ENCODE results near the gene RBM26. TPM values are rescaled to one million over a fixed set of nuclear protein-coding genes. Genes with fewer than 3 reads are reported as not detected.

Gene RBM26
- total and polyA plus RNA-seq, 5 donors from 2014 or later, result 10.6 to 86.4 (median 14.5) TPM

DNA sequence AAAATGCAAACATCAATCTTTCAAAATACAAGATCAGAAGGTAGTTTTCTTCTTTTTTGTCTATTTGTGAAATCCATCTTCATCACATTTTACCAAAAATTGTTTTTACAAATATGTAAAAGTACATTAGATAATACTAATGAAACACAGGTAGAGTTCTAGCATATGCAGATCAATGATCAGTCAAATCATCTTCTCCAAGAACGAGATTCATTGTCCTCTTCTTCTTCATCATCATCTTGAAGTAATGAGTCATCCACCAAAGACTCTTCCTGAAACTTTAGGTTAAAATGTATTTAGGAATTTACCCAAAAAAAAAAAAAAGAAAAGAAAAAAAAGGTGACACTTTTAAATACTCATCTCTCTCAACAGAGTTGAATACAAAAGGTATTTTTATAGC lies 85.6 kb downstream of the RBM26 start:
- H3K4me1 Mint-ChIP-seq, result peaks cover 0 to 14% (median 7%) of the 10 kb centered on the region in 4 donors
- Histone ChIP-seq H3K4me1 (ENCODE audit: control insufficient read depth, insufficient read depth, low read length, poor library complexity, severe bottlenecking) (no peaks in the 10 kb centered on the region), H3K9me3 (ENCODE audit: control insufficient read depth in 2 of 2, low read length in 2 of 2) (no peaks in the 10 kb centered on the region), H3K36me3 (ENCODE audit: control insufficient read depth, insufficient read depth, low read length) (peaks cover 41% of the 10 kb centered on the region), H3K27ac (ENCODE audit: insufficient read depth, low read length, poor library complexity, severe bottlenecking) (peak overlapping the region; percentile 5), H3K4me3 (ENCODE audit: low read depth, low read length) (no peak overlapping the region), H3K27me3 (ENCODE audit: control insufficient read depth, insufficient read depth, low read length) (no peaks in the 10 kb centered on the region)
- H3K27ac Mint-ChIP-seq, result no peak overlapping the region
- DNase-seq (no peak), ATAC-seq (ENCODE audit: low read depth in 2 of 2) (no peak)
- H3K4me3 Mint-ChIP-seq, result no peak overlapping the region
- H3K36me3 Mint-ChIP-seq, result peaks cover 27% of the 10 kb centered on the region
- no peaks in the 10 kb centered on the region for H3K27me3 Mint-ChIP-seq
- no peaks in the 10 kb centered on the region for H3K9me3 Mint-ChIP-seq

DNA sequence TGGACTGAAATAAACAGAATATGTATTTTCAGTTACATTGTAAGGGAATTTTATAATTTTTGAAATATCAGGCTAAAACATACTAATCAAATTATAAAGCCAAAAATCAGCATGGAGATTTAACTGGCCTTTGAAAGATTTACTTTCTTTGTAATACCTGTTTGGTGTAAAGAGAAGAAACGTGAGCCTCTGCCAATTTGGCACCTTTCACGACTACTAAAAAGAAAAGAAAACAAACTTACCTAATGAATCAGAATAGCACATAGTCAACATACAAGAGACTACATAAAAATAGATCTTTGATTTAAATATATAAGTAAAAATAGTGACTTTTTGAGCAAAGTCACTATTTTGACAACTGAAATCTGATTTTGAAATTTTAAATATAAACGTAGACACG lies 87.4 kb downstream of the RBM26 start:
- Mint-ChIP-seq H3K27me3 (no peaks in the 10 kb centered on the region), H3K36me3 (peaks cover 30% of the 10 kb centered on the region), H3K9me3 (no peaks in the 10 kb centered on the region), H3K27ac (no peak overlapping the region), H3K4me1 (peaks cover 0 to 18% (median 5%) of the 10 kb centered on the region in 4 donors), H3K4me3 (no peak overlapping the region)
- ATAC-seq (ENCODE audit: low read depth in 2 of 2) (no peak), DNase-seq (no peak)
- Histone ChIP-seq H3K4me1 (ENCODE audit: control insufficient read depth, insufficient read depth, low read length, poor library complexity, severe bottlenecking) (no peaks in the 10 kb centered on the region), H3K36me3 (ENCODE audit: control insufficient read depth, insufficient read depth, low read length) (peaks cover 43% of the 10 kb centered on the region), H3K4me3 (ENCODE audit: low read depth, low read length) (no peak overlapping the region), H3K9me3 (ENCODE audit: control insufficient read depth in 2 of 2, low read length in 2 of 2) (no peaks in the 10 kb centered on the region), H3K27me3 (ENCODE audit: control insufficient read depth, insufficient read depth, low read length) (no peaks in the 10 kb centered on the region), H3K27ac (ENCODE audit: insufficient read depth, low read length, poor library complexity, severe bottlenecking) (no peak overlapping the region)

DNA sequence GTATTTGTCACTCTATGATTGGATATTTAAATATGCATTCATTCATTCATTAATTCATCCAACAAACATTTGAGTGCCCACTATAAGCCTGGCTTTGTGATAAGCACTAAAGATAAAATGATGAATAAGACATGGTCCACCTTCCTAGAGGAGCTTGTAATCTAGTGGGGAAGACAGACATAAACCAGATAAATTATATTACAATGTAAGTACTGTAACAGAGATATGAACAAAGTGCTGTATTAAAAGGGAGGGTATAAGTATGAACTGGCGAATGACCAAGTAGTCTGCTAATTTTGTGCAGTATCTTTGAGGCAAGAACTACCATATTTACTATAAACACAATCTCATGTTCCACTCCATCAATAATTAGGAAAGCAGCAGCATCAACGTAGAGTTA lies 88.2 kb downstream of the RBM26 start:
- Mint-ChIP-seq H3K4me1 (peaks cover 0 to 18% (median 5%) of the 10 kb centered on the region in 4 donors), H3K27ac (no peak overlapping the region), H3K9me3 (no peaks in the 10 kb centered on the region), H3K36me3 (peaks cover 30% of the 10 kb centered on the region), H3K27me3 (no peaks in the 10 kb centered on the region), H3K4me3 (no peak overlapping the region)
- ATAC-seq (ENCODE audit: low read depth in 2 of 2), result no peak
- no peak for DNase-seq
- Histone ChIP-seq H3K9me3 (ENCODE audit: control insufficient read depth in 2 of 2, low read length in 2 of 2) (no peaks in the 10 kb centered on the region), H3K36me3 (ENCODE audit: control insufficient read depth, insufficient read depth, low read length) (peaks cover 43% of the 10 kb centered on the region), H3K4me1 (ENCODE audit: control insufficient read depth, insufficient read depth, low read length, poor library complexity, severe bottlenecking) (no peaks in the 10 kb centered on the region), H3K27ac (ENCODE audit: insufficient read depth, low read length, poor library complexity, severe bottlenecking) (no peak overlapping the region), H3K27me3 (ENCODE audit: control insufficient read depth, insufficient read depth, low read length) (no peaks in the 10 kb centered on the region), H3K4me3 (ENCODE audit: low read depth, low read length) (no peak overlapping the region)

DNA sequence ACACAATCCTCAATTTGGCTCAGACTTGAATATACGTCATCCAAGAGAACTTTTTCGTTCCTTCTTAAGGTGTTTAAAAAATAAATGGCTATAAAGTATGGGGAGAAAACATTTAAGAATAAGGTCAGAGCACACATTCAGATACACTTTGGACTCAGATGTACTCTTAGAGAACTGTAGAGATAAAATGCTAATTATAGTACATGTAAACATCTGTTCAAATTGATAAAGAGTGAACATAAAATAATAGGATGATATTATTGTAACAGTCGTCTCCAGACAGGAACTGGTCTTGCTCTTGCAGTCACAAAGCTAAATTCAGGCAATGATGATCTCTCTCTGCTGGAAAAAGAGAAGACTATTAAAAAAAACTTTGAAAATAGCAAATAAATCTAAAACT lies 91.4 kb downstream of the RBM26 start:
- peak overlapping the region in 1 of 3 donors; percentile 29 for H3K27ac Mint-ChIP-seq
- no peak overlapping the region for H3K4me3 Mint-ChIP-seq
- H3K27me3 Mint-ChIP-seq, result no peaks in the 10 kb centered on the region
- DNase-seq, result no peak
- H3K27me3 ChIP-seq (ENCODE audit: control insufficient read depth, insufficient read depth, low read length), result no peaks in the 10 kb centered on the region
- no peaks in the 10 kb centered on the region for H3K9me3 ChIP-seq (ENCODE audit: control insufficient read depth in 2 of 2, low read length in 2 of 2)
- no peak for ATAC-seq (ENCODE audit: low read depth in 2 of 2)
- peaks cover 0 to 8% (median 2%) of the 10 kb centered on the region in 4 donors for H3K4me1 Mint-ChIP-seq
- H3K4me3 ChIP-seq (ENCODE audit: low read depth, low read length), result no peak overlapping the region
- peaks cover 24% of the 10 kb centered on the region for H3K36me3 ChIP-seq (ENCODE audit: control insufficient read depth, insufficient read depth, low read length)
- no peaks in the 10 kb centered on the region for H3K4me1 ChIP-seq (ENCODE audit: control insufficient read depth, insufficient read depth, low read length, poor library complexity, severe bottlenecking)
- peaks cover 10% of the 10 kb centered on the region for H3K36me3 Mint-ChIP-seq
- no peak overlapping the region for H3K27ac ChIP-seq (ENCODE audit: insufficient read depth, low read length, poor library complexity, severe bottlenecking)
- no peaks in the 10 kb centered on the region for H3K9me3 Mint-ChIP-seq

DNA sequence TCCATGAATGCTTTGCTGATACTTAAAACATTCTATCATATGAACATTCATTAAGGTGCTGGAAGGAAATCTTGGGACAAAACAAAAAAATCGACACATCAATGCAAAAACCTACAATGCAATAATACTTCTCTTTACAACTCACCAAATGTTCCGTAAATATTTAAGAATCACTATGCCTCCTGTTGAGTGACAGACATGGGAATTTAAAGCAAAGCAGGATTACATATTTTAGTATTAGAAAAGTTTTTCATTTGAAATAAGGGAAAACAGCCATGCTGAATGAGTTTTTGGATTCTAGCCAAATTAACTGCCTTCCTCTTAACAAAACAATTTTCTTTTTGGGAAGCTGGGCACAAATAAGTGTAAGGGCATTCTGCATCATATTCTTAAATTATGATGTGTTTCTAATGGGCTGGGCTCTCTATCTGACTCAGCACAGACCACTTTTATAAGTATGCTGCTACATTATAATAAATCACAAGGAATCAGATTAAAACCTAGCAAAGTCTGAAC lies 93.7 kb downstream of the RBM26 start:
- ATAC-seq (ENCODE audit: low read depth in 2 of 2), result no peak

DNA sequence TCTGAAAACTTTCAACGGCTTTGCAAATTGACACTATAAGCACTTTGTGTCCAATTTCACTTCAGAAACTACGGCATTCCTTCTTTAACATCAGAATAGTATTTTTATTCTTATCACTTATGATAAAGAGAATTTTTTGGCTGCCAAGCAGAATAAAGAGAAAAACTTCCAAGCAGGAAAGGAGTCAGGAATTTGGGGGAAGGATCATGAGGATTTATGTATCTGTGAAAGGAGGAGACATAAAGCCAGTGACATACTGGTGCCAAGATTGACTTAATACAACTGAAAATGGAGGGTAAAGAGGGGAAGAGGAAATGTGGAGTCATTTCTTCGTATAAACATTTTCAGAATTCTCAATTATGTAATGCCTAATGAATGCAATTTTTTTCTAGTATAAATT lies 94.7 kb downstream of the RBM26 start:
- peaks cover 0 to 5% (median 0%) of the 10 kb centered on the region in 4 donors for H3K4me1 Mint-ChIP-seq
- no peaks in the 10 kb centered on the region for H3K9me3 Mint-ChIP-seq
- H3K4me3 Mint-ChIP-seq, result no peak overlapping the region
- peaks cover 13% of the 10 kb centered on the region for H3K36me3 ChIP-seq (ENCODE audit: control insufficient read depth, insufficient read depth, low read length)
- H3K27ac Mint-ChIP-seq, result peak overlapping the region in 1 of 3 donors; percentile 59
- no peak overlapping the region for H3K4me3 ChIP-seq (ENCODE audit: low read depth, low read length)
- no peak overlapping the region for H3K27ac ChIP-seq (ENCODE audit: insufficient read depth, low read length, poor library complexity, severe bottlenecking)
- ATAC-seq (ENCODE audit: low read depth in 2 of 2) (no peak), DNase-seq (no peak)
- H3K36me3 Mint-ChIP-seq, result peaks cover 3% of the 10 kb centered on the region
- H3K4me1 ChIP-seq (ENCODE audit: control insufficient read depth, insufficient read depth, low read length, poor library complexity, severe bottlenecking), result no peaks in the 10 kb centered on the region
- peaks cover 4% of the 10 kb centered on the region for H3K27me3 Mint-ChIP-seq
- H3K27me3 ChIP-seq (ENCODE audit: control insufficient read depth, insufficient read depth, low read length), result no peaks in the 10 kb centered on the region
- H3K9me3 ChIP-seq (ENCODE audit: control insufficient read depth in 2 of 2, low read length in 2 of 2), result no peaks in the 10 kb centered on the region

More for the DNA sequence above, 93.7 kb downstream of the RBM26 start:
- H3K4me3 Mint-ChIP-seq, result no peak overlapping the region
- no peaks in the 10 kb centered on the region for H3K4me1 ChIP-seq (ENCODE audit: control insufficient read depth, insufficient read depth, low read length, poor library complexity, severe bottlenecking)
- H3K27me3 Mint-ChIP-seq, result peaks cover 2% of the 10 kb centered on the region
- peaks cover 3% of the 10 kb centered on the region for H3K36me3 Mint-ChIP-seq
- H3K27ac Mint-ChIP-seq, result no peak overlapping the region
- H3K27me3 ChIP-seq (ENCODE audit: control insufficient read depth, insufficient read depth, low read length), result no peaks in the 10 kb centered on the region
- no peak for DNase-seq
- no peaks in the 10 kb centered on the region for H3K9me3 ChIP-seq (ENCODE audit: control insufficient read depth in 2 of 2, low read length in 2 of 2)
- H3K4me3 ChIP-seq (ENCODE audit: low read depth, low read length), result no peak overlapping the region
- no peak overlapping the region for H3K27ac ChIP-seq (ENCODE audit: insufficient read depth, low read length, poor library complexity, severe bottlenecking)
- H3K4me1 Mint-ChIP-seq, result peaks cover 0 to 5% (median 2%) of the 10 kb centered on the region in 4 donors
- no peaks in the 10 kb centered on the region for H3K9me3 Mint-ChIP-seq
- peaks cover 13% of the 10 kb centered on the region for H3K36me3 ChIP-seq (ENCODE audit: control insufficient read depth, insufficient read depth, low read length)

DNA sequence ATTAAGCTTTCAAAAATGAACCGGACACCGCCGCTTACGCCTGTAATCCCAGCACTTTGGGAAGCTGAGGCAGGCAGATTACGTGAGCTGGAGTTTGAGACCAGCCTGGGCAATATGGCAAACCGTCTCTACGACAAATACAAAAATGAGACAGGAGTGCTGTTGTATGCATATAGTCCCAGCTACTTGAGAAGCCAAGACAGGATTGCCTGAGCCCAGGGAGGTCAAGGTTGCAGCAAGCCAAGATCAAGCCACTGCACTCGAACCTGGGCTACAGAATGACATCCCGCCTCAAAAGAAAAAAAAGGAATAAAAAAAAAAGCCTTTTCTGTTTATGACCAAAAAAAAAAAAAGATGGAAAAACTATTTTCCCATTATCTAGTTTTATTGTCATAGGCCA lies 96.4 kb downstream of the RBM26 start:
- Histone ChIP-seq H3K36me3 (ENCODE audit: control insufficient read depth, insufficient read depth, low read length) (peaks cover 11% of the 10 kb centered on the region), H3K9me3 (ENCODE audit: control insufficient read depth in 2 of 2, low read length in 2 of 2) (no peaks in the 10 kb centered on the region), H3K4me3 (ENCODE audit: low read depth, low read length) (no peak overlapping the region), H3K4me1 (ENCODE audit: control insufficient read depth, insufficient read depth, low read length, poor library complexity, severe bottlenecking) (no peaks in the 10 kb centered on the region), H3K27ac (ENCODE audit: insufficient read depth, low read length, poor library complexity, severe bottlenecking) (no peak overlapping the region), H3K27me3 (ENCODE audit: control insufficient read depth, insufficient read depth, low read length) (no peaks in the 10 kb centered on the region)
- H3K4me3 Mint-ChIP-seq, result no peak overlapping the region
- no peaks in the 10 kb centered on the region for H3K4me1 Mint-ChIP-seq
- DNase-seq (no peak), ATAC-seq (ENCODE audit: low read depth in 2 of 2) (no peak)
- peaks cover 9% of the 10 kb centered on the region for H3K27me3 Mint-ChIP-seq
- no peaks in the 10 kb centered on the region for H3K36me3 Mint-ChIP-seq
- peaks cover 0 to 2% (median 0%) of the 10 kb centered on the region in 7 donors for H3K9me3 Mint-ChIP-seq
- H3K27ac Mint-ChIP-seq, result no peak overlapping the region

DNA sequence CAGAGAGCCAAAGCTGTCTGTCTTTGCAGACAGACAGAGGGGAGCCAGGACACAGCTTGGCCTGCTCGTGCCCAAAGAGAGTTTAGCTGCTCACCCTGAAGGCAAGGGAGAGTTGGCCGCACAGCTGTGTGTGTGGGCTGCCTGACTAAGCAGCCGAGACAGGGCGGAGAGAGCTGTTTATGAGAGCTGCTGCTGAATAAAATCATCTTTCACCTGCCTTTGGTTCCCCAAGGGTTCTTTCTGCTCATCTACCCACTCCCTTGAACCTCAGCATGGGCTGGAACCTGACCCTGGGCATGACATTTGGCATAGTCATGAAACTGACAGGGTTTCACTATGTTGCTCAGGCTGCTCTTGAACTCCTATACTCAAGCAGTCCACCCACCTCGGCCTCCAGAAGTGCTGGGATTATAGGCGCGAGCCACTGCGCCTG lies 98.2 kb downstream of the RBM26 start:
- Histone ChIP-seq H3K36me3 (ENCODE audit: control insufficient read depth, insufficient read depth, low read length) (peaks cover 2% of the 10 kb centered on the region), H3K27ac (ENCODE audit: insufficient read depth, low read length, poor library complexity, severe bottlenecking) (no peak overlapping the region), H3K9me3 (ENCODE audit: control insufficient read depth in 2 of 2, low read length in 2 of 2) (no peaks in the 10 kb centered on the region), H3K4me3 (ENCODE audit: low read depth, low read length) (no peak overlapping the region), H3K27me3 (ENCODE audit: control insufficient read depth, insufficient read depth, low read length) (no peaks in the 10 kb centered on the region), H3K4me1 (ENCODE audit: control insufficient read depth, insufficient read depth, low read length, poor library complexity, severe bottlenecking) (no peaks in the 10 kb centered on the region)
- no peaks in the 10 kb centered on the region for H3K4me1 Mint-ChIP-seq
- DNase-seq (no peak), ATAC-seq (ENCODE audit: low read depth in 2 of 2) (no peak)
- no peak overlapping the region for H3K27ac Mint-ChIP-seq
- H3K4me3 Mint-ChIP-seq, result no peak overlapping the region
- no peaks in the 10 kb centered on the region for H3K36me3 Mint-ChIP-seq
- peaks cover 0 to 5% (median 0%) of the 10 kb centered on the region in 7 donors for H3K9me3 Mint-ChIP-seq
- peaks cover 11% of the 10 kb centered on the region for H3K27me3 Mint-ChIP-seq

Data from CD4-positive, CD25-positive, alpha-beta regulatory T cell (primary cell).